HG03045 (cell line): ENCODE measurements around the gene RNF224.

Experiments
- ATAC-seq: cut with Tn5 transposase; IDR thresholded peaks from one replicate; pipeline ENCODE4 v1.9.1; 2021; ENCODE audit warnings: mild to moderate bottlenecking, moderate library complexity; ENCODE audit not compliant: unreplicated experiment

Gene RNF224

GRCh38 chr9:137227054-137227852 is at the start of gene RNF224:
Gene RNF224 (plus strand): TSS chr9:137227502. CDS start chr9:137228336, 834 bp downstream.
- ATAC-seq, result no peak

GRCh38 chr9:137178201-137178938 is 48.9 kb upstream of the RNF224 start:
- no peak for ATAC-seq

DNA sequence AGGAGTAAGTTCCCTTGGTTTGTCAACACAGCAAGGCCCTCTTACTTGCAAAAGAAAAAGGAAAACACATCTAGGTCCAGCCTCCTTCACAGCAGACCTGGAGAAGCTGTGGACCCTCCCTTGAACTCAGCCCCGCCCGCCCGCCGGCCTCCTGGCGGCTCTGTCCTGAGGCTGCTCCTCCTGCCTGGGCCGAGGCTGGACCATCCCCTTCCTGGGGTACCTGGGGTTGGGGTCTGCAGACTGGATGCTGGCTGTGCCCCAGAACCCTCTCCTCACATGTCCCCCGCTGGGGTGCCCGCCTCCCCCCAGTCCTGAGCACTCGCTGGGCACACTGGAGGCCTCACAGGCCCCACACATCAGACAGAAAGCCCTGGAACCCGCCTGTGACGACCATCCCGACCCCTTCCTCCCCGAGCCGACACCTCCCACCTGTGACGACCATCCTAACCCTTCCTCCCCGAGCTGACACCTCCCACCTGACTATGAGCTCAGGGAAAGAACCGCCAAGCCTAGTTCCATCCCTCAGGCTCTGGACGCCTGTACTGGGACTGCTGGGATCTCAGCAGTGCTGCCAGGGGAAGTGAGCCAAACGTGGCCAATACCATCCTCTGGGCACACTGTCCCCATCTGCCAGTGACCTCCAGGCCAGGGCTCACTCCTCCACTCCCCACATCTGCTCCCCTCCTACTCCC is 48.2 kb upstream of the RNF224 start:
- no peak for ATAC-seq

DNA sequence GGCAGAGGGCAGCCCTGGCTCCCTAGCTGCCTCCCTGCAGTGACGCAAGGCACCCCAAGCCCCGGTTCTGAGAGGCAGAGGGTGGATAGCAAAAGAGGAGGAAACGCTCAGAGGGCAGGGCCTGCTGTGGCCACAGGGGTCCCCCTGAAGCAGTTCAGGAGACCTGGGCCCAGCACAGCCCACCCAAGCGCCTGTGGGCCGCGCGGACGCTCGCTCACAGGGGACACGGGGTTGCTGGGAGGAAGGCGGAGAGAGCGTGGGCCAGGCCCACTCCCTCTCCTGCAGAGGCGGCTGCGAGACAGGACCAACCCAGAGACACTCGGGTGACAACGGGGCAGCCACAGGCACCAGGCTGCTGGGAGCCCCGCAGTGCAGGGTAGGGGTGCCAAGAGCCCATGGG is 47.5 kb upstream of the RNF224 start:
- ATAC-seq, result no peak

DNA sequence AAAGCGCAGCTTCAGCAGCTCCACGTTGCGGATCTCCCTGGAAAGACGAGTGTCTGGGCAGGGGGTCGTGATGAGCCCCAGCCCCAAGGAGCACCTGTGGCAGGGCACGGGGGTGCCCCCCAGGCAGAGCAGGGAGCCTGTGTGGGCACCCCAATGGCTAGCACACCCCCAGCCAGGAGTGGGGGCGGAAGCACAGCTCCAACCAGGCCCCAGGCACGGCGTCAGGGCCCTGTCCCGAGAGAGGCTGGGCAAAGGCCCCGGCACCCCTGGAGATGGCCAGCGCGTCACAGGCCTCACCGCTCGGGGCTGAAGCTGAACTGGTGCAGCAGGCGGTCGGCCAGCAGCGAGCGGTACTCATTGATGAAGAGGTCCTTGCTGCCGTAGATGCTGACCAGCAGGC is 46.8 kb upstream of the RNF224 start:
- ATAC-seq, result no peak

- no peak for ATAC-seq
Observed at GRCh38 chr9:137181680-137182079, 45.6 kb upstream of the RNF224 start.

GRCh38 chr9:137182836-137183235 is 44.5 kb upstream of the RNF224 start:
- ATAC-seq, result no peak

- no peak for ATAC-seq
Observed at GRCh38 chr9:137183980-137184595, 43.2 kb upstream of the RNF224 start.

GRCh38 chr9:137184881-137185660 is 42.2 kb upstream of the RNF224 start:
- ATAC-seq, result no peak

GRCh38 chr9:137185921-137186320 is 41.4 kb upstream of the RNF224 start:
- no peak for ATAC-seq

- ATAC-seq, result no peak
Observed at GRCh38 chr9:137186385-137186784, 40.9 kb upstream of the RNF224 start.

DNA sequence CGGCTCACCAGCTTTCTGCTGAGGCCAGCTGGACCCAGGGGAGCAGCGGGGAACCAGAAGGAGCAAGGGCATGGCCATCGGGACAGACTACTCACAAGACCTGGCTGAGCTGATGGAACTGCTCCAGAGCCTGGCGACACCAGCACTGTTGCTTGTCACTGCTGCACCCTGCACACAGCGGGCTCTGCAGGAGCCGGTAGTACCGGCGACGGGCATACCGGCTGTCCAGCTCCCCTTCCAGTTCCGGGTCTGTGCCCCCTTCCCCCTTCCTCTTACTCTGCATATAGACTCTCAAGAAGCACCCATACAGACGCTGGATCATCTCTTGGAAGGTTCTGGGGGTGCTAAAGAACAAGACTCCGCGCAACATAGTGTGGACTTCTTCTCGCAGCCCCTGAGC is 39.9 kb upstream of the RNF224 start:
- no peak for ATAC-seq

GRCh38 chr9:137188086-137188489 is 39.2 kb upstream of the RNF224 start:
- no peak for ATAC-seq

- peak; percentile 76 for ATAC-seq
Observed at GRCh38 chr9:137188490-137189296, 38.6 kb upstream of the RNF224 start, which contains the start of the genes ANAPC2 and SSNA1. Gene ANAPC2 (minus strand): TSS chr9:137188560. CDS start chr9:137188532, 28 bp downstream. Gene SSNA1 (plus strand): TSS chr9:137188676. CDS start chr9:137188727, 51 bp downstream.

- no peak for ATAC-seq
Observed at GRCh38 chr9:137189297-137190295, 37.7 kb upstream of the RNF224 start.

GRCh38 chr9:137190315-137190856 is 36.9 kb upstream of the RNF224 start:
- ATAC-seq, result no peak

DNA sequence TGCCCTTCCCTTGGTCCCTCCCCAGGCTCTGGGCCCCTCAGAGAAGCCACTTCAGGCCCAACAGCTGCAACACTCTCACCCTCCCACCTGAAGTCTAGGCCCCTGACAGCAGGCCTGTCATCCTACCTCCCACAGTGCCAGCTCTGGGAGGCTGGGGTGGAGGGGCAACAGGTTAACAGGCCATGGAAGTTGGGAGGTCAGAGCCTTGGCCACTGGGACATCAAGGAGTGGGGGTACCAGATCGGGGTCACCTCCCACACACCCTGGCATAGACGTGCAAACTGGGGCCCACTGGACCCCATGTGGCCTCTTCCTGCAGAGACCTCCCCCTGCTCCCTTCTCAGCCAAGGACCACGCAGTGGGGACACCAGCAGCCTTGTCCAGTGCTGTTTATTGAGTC is 36.1 kb upstream of the RNF224 start:
- ATAC-seq, result no peak
